H54 (cell line): Measurements from ENCODE around the gene FGF8.

Experiments
- DNase-seq: peaks from one replicate; pipeline ENCODE4 v3.0.0; 2011; ENCODE audit warnings: low spot score, mixed read lengths; ENCODE audit not compliant: insufficient read length
- FAIRE-seq: peaks from 3 replicates; lab custom pipeline; 2011; peaks lifted over from hg19 to GRCh38; lab: Jason Lieb, UNC
- POLR2A ChIP-seq: IDR thresholded peaks from 2 replicates; pipeline ENCODE4 v1.6.1; 2011; ENCODE audit warnings: low read depth, mild to moderate bottlenecking, low read length

FGF8 gene

GRCh38 chr10:101769541-101770180 lies 6.3 kb downstream of the FGF8 start:
- no peak for FAIRE-seq
- no peak for TF ChIP-seq POLR2A
- DNase-seq, result no peak

GRCh38 chr10:101768791-101769170 lies 7.1 kb downstream of the FGF8 start:
- no peak for FAIRE-seq
- TF ChIP-seq POLR2A, result no peak
- no peak for DNase-seq

GRCh38 chr10:101767966-101768790 lies 7.7 kb downstream of the FGF8 start:
- FAIRE-seq, result no peak
- DNase-seq, result no peak
- TF ChIP-seq POLR2A, result no peak

GRCh38 chr10:101767600-101767945 lies 8.3 kb downstream of the FGF8 start:
- no peak for TF ChIP-seq POLR2A
- FAIRE-seq (no peak), DNase-seq (no peak)

- FAIRE-seq, result no peak
- DNase-seq, result no peak
- no peak for TF ChIP-seq POLR2A
Measured at GRCh38 chr10:101766753-101767599, 8.9 kb downstream of the FGF8 start.

- DNase-seq (no peak), FAIRE-seq (no peak)
- no peak for TF ChIP-seq POLR2A
Measured at GRCh38 chr10:101766306-101766705, 9.6 kb downstream of the FGF8 start.

- DNase-seq (no peak), FAIRE-seq (no peak)
- no peak for TF ChIP-seq POLR2A
Measured at GRCh38 chr10:101763141-101763846, 12.6 kb downstream of the FGF8 start.

- no peak for TF ChIP-seq POLR2A
- FAIRE-seq, result no peak
- no peak for DNase-seq
Measured at GRCh38 chr10:101762736-101763135, 13.2 kb downstream of the FGF8 start.

- no peak for FAIRE-seq
- no peak for TF ChIP-seq POLR2A
- no peak for DNase-seq
Measured at GRCh38 chr10:101761226-101761625, 14.7 kb downstream of the FGF8 start.

GRCh38 chr10:101760510-101760909 lies 15.4 kb downstream of the FGF8 start:
- FAIRE-seq (no peak), DNase-seq (no peak)
- TF ChIP-seq POLR2A, result no peak

GRCh38 chr10:101759309-101760247 lies 16.3 kb downstream of the FGF8 start:
- FAIRE-seq, result no peak
- DNase-seq, result no peak
- no peak for TF ChIP-seq POLR2A

- DNase-seq (no peak), FAIRE-seq (no peak)
- TF ChIP-seq POLR2A, result no peak
Measured at GRCh38 chr10:101758858-101759257, 17.1 kb downstream of the FGF8 start.

- no peak for TF ChIP-seq POLR2A
- FAIRE-seq (no peak), DNase-seq (no peak)
Measured at GRCh38 chr10:101752241-101752640, 23.7 kb downstream of the FGF8 start.
